ENCODE data around the gene WDFY2.

GRCh38 chr13:51785712-51786424, 201.6 kb downstream of the WDFY2 start:
- TF ChIP-seq CTCF (IDR thresholded peaks at IDR 0.05; ENCODE audit: poor library complexity, severe bottlenecking) (no peak), POLR2AphosphoS5 (IDR thresholded peaks at IDR 0.05) (no peak), EZH2 (IDR thresholded peaks at IDR 0.05; ENCODE audit: borderline replicate concordance, insufficient read depth, low read length, poor library complexity, severe bottlenecking) (no peak), EP300 (conservative IDR thresholded peaks at IDR 0.05; ENCODE audit: poor library complexity, severe bottlenecking) (no peak), TAF1 (IDR thresholded peaks at IDR 0.05; ENCODE audit: low read depth) (no peak), REST (IDR thresholded peaks at IDR 0.05; ENCODE audit: borderline replicate concordance) (no peak), SMC3 (conservative IDR thresholded peaks at IDR 0.05; ENCODE audit: poor library complexity) (no peak)
